HL-60 (cell line): ENCODE measurements around the gene SNRNP70.

ENCODE experiments used
- DNase-seq, 2 experiments: peaks; one replicate each; pipeline ENCODE4 v3.0.0-alpha.2; 2010 to 2020; ENCODE audit warnings: low read depth in 1 of 2, low spot score in 1 of 2
- H3K27ac ChIP-seq: fragments of 250-450 bp; sonication (Bioruptor Pico); replicated peaks from 2 replicates; pipeline ENCODE4 v1.5.1; 2020; ENCODE audit warnings: mild to moderate bottlenecking, moderate library complexity
- H3K27me3 ChIP-seq: fragments of 250-450 bp; sonication (Bioruptor Pico); 2 replicates; pipeline ENCODE4 v1.5.1; 2021; ENCODE audit warnings: mild to moderate bottlenecking, moderate library complexity; ENCODE audit not compliant: insufficient read depth, poor library complexity, severe bottlenecking
- H3K4me3 ChIP-seq: replicated peaks from 2 replicates; pipeline ENCODE4 v1.5.1; 2011; ENCODE audit warnings: mild to moderate bottlenecking, control low read depth, low read length; ENCODE audit not compliant: insufficient read depth
- CTCF ChIP-seq: IDR thresholded peaks from one replicate; pipeline ENCODE4 v1.5.1; 2011; ENCODE audit warnings: low read length, control low read depth, inconsistent platforms; ENCODE audit not compliant: insufficient read depth
- GABPA ChIP-seq: IDR thresholded peaks from 2 replicates; pipeline ENCODE4 v1.6.1; 2012; ENCODE audit warnings: low read depth
- POLR2AphosphoS5 ChIP-seq: IDR thresholded peaks from 2 replicates; pipeline ENCODE4 v1.6.1; 2012; ENCODE audit warnings: low read depth
- REST ChIP-seq: IDR thresholded peaks from 2 replicates; pipeline ENCODE4 v1.6.1; 2012; ENCODE audit warnings: low read depth; ENCODE audit not compliant: insufficient replicate concordance
- SPI1 ChIP-seq: IDR thresholded peaks from 2 replicates; pipeline ENCODE4 v1.6.1; 2012; ENCODE audit warnings: low read depth, mild to moderate bottlenecking, borderline replicate concordance

SNRNP70 gene

GRCh38 chr19:49127674-49128544 is 42.7 kb downstream of the SNRNP70 start:
- no peaks in the 10 kb centered on the region for H3K27me3 ChIP-seq
- 0 out of 2 replicates have a peak overlapping the region, but pooled peaks have one; percentile 25 for H3K27ac ChIP-seq
- TF ChIP-seq CTCF, result no peak
- TF ChIP-seq SPI1, result no peak
- TF ChIP-seq GABPA, result no peak
- no peak for TF ChIP-seq REST
- TF ChIP-seq POLR2AphosphoS5, result peak; percentile 25; the same call in 1 of the 2 replicates
- peak; percentile 91 to 94 for DNase-seq
- H3K4me3 ChIP-seq, result peak overlapping the region; percentile 38

GRCh38 chr19:49128545-49129237 is 43.4 kb downstream of the SNRNP70 start:
- DNase-seq, result no peak
- Histone ChIP-seq H3K4me3 (peak overlapping the region; percentile 38), H3K27ac (no peak overlapping the region), H3K27me3 (no peaks in the 10 kb centered on the region)
- TF ChIP-seq SPI1 (no peak), CTCF (no peak), GABPA (no peak), POLR2AphosphoS5 (no peak), REST (no peak)

GRCh38 chr19:49129238-49129583 is 44.0 kb downstream of the SNRNP70 start:
- TF ChIP-seq SPI1 (no peak), GABPA (no peak), CTCF (no peak), REST (no peak), POLR2AphosphoS5 (no peak)
- no peak overlapping the region for H3K4me3 ChIP-seq
- H3K27ac ChIP-seq, result no peak overlapping the region
- no peaks in the 10 kb centered on the region for H3K27me3 ChIP-seq
- DNase-seq, result no peak
